Bone marrow (tissue), 2 donors: ENCODE results near the gene EPB41L4A.

Experiments
- DNase-seq, 2 donors: peaks; one replicate each; lab custom pipeline; 2025; lab: John Stamatoyannopoulos, UW

EPB41L4A gene

DNA sequence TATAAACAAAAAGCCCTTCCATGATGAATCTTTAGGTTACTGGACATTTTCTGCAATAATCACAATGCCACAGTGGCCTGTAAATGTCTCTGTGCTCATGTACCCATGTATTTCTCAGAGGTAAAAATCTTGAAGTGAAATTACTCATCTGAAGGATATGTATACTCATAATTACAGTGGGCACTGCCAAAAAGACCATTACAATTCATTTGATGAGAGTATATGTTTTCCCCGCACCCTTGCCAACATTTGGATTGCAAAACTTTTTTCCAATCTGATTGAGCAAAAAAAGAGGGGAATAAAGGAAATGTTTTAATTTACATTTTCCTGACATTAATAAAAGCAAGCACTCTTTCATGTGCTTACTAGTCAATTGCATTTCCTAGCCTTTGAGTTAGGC, 110.5 kb downstream of the EPB41L4A start:
- no peak for DNase-seq

DNA sequence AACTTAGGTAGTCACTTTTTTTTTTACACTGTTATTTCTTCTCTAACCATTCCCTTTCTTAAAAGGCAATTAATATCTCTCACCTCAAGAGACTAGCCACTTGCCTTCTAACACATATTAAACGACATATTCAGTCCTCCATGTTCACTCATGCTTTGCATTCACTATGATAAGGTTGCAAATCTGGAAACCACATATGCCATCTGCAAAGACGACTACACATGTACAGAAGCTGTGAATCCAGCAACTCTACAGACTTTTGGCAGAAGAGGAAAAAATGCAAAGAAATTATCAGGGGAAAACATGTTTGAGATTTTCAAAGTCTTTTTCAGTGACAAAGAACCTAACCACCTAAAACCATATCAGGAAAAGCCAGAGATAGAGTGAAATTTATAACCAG, 112.1 kb downstream of the EPB41L4A start:
- no peak for DNase-seq

DNA sequence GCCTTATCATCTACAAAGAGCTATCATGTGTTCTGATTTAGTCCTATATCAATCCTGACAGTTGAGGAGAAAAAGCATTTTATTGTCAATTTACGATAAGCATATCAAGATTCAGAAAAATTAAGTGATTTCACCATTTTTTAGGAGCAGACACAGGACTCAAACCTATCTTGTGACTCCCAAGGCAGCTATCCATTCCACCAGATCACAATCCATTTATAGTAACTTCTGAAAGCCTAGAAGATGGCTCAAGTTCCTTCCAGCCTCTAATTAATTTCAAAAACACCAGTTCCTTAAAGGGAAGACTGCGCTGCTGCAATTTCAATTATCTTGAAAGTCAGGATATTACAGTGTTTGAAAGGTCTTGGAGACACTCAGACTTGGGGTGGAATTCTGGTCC, 114.3 kb downstream of the EPB41L4A start:
- DNase-seq = no peak

DNA sequence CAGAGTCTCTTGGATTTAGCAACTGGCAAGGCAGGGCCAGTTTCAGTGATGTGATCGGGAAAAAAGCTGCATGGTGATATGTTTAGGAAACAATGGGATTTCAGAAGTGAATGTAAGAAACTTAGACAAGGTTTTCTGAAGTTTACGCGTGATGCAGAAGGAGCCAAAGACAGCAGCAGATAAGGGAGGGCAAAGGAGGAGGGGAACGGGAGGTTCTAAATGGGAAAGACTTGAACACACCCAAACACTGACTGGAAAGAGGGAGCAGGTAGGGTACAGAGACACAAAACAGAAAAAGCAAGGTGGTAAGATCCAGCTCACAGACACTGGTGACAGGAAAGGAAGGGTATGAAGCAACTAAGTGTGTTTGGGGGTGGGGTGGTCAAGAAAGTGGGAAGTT, 115.4 kb downstream of the EPB41L4A start:
- no peak for DNase-seq

DNA sequence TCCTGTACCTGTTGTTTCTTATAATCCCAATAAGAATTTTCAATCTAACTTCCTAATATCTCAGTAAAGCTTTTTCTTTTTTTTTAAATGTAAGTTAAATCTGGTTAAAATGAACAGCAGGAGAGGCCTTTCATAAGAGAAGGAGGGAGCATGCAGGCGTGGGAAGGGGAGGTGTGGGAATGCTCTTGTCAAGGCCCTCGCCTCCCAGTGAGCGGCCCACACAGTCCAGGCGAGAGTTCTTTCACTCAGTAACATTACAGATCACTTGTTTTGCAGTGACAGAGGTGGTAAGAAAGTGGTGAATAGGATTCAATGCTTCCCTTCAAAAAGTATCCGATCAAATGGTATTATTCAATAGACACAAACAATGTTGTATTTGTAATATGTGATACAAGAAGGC, 125.0 kb downstream of the EPB41L4A start:
- DNase-seq = no peak

DNA sequence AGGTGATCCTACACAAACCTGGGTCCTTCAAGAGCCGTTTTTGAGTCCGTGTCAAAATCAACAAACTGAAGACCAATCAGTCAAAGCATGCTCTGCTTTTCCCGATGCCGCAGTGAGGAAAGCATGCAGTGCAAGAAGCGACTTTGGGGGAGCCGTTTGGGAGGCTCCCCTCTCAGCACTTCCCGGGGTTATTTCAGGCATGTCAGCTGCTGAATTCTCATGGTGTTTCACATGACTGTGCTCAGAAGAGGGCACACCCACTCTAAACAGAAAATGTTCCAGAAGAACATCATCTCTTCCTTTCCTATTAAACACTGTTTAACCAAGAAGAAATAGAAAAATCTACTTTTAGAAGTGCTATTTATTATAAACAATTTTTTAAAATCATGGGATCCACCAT, 125.5 kb downstream of the EPB41L4A start:
- DNase-seq = no peak

DNA sequence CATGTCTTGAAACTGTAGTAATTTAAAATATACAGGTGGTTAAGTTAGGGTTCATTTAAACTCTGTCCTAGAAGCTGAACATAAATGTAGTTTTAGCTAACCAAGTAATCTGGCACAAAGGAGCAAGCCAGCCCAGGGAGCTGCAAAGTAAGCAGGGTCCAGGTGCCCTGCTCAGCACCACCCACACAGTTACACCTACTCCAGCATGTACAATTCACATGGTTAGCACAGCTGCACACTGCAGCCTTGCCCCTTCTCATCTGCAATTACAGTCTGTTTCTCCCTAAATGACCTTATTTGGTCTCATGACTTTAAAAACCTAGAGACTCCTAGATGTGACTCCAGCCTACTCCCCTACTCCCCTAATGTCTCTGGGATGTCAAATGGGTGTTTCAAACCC, 128.4 kb downstream of the EPB41L4A start:
- no peak for DNase-seq

DNA sequence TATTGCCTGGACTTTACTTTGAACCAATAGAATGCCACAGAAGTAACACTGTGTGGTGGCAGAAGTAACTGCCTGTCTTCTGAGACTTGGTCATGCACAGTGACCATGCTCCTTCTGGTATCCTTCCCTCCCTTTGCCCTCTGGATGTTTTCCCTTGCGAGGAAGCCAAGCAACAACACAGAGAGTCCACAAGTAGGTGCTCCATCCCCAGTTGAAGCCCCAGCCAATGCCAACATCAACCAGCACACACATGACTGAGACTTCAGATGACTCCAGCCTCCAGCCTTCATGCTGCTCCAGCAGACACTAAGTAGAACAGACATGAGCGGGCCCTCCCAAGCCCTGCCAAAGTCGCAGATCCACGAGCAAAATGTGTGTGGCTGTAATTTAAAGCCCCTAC, 129.6 kb downstream of the EPB41L4A start:
- no peak for DNase-seq

DNA sequence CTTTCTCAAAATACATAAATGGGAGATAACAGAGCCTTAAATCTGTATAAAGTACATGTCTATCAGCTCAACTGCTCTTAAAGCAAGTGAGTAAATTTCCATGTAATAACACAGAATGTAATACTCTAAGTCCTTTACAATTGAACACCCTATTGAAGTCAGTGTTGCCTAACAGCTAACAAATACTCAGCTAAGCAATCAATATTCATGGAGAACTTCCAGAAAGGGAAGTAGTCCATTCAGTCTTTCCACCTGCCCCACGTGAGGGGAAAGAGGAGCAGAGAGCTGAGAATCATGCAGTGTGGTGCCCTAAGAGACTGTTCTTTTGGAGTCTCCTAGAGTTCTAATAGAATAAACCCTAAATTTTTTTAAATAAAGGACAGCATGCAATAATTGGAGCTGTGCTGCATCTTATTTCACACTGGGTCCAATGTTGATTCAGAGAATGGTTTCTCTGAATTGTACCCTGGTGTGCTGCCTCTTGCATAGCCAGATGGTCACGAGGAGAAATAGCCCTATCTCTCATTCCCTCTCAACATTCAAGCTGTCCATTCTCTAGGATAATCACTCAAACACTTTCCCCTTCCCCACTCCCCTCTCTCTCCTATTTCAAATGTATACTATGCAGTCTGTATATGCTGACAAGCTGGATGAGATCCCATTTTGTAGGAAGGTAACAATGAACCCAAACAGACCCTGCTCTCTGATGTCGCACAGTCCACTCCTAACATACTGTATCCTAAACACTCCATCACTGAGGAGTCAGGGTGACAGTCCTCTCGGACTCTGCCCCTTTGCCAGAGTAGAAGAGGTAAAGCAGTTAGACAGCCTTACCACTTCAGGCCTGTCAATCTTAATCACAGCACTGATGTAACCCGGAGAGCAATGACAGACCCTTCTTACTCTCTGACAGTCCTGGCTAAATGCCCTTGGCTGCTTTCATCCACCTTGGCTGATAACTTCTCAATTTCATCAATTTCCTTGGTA, 134.8 kb downstream of the EPB41L4A start:
- DNase-seq = no peak

DNA sequence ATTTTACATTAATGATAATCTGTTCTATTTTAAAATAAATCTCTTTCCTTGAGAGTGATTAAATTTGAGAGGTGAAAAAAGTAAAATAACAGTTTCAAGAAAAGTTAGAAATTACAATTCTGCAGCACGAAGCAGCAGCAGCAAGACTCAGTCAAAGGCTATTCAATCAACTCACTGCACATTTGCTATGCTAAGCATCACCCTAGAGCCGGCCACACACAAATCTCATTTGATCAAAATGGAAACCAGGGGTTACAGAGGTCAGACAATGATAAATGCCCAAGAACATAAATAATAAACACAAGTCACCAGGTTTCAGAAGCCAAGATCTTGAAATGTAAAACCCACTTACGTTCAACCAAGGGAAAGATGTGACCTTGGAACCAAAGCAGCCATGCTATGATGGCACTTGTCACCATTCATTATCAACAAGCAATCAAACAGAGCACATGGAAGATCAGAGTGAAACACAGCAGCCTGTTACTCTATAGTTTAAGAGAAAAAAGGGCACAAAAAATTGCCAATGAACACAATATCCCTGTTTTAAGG, 136.0 kb downstream of the EPB41L4A start:
- no peak for DNase-seq

DNA sequence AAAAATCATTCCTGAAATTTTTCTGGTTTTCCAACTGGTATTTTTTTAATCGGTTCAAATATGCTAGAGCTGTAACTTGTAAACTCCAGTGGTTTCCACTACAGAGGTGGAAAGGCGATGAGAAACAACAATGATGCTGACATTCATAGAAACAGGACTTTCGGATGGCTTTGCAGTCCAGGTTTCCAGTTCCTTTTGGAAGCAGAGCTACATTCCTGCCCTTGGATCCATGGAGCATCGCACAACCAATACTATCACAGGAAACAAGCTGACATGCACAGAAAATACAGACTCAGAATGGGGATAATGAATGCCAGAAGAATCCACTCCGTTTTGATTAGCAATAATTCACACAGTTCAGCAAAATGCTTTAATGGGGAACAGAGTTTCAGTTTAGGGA, 140.0 kb downstream of the EPB41L4A start:
- no peak for DNase-seq

DNA sequence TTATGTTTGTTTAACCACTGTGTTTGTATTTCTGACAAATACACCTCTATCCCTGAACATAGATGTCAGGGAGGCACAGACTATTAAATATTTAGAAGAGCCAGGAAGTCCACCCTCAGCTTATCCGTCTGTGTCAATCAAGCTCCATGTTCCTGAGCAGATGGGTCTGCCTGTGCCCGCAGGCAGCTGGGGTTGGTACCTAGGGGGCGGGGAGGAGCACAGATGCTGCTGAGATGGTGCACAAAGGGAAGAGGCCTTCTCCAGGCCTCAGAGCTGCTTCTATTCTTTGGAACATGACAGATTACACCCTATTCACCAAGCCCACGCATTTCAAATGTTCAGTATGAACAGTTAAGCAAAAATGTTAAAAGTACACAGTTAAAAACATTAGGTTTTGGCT, 142.1 kb downstream of the EPB41L4A start:
- DNase-seq = no peak

DNA sequence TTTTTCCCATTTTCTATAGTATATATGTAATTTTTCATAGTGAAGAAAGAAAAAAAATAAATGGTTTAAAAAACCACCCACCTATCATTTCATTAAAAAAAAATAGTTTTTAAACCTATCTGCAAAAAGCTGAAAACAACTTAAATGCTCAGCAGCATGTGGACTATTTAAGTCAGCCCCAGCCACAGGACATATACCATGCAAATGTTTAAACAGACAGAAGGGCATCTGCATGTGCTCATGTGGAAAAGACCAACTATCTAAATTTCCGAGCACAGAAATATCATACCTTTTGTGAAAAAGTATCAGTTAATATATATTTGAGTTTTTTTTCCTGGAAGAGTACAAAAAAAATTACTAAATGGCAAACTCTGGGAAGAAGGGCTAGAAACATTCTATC, 143.4 kb downstream of the EPB41L4A start:
- no peak for DNase-seq

DNA sequence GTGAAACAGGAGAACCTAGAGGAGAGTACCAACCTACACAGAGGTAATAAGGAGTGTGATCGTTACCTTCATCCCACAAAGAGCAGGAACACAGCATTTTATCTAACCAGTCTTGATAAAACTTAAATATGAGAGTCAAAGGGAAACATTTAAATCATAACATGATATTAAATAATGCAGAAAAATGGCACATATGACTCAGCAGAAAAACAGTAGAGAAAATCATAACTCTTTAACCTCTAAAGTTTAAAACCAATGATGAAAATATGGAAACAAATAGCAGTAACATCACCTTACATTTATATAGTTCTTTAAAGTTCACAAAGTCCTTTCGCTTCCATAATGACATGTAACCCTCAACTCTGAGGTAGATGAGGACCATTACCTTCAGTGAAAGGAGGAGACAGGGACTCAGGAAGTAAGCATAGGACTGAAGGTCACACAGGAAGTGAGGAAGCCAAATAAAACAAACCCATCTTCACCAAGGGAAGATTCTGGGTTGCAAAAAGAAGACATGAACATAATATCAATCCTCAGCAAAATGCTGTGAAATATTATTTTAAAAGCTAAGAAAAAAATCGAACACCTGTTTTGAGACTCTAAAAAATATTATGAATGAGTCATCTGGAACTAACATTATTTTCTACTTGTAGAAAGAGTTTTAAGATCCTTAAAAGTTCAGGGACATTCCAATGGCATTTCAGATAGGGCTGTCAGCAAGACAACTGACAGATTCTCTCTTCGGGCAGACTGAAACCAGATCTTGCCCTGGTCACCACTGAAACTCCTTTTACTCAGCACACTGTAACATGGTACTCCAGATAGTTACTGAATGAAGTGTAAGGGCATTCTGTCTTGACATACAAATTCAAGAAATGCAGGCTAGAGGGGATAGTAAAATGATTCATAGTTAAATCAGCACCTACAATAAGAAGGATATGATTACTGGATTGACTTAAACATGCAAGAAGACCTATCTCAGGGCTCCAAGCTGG, 148.5 kb downstream of the EPB41L4A start:
- no peak for DNase-seq

DNA sequence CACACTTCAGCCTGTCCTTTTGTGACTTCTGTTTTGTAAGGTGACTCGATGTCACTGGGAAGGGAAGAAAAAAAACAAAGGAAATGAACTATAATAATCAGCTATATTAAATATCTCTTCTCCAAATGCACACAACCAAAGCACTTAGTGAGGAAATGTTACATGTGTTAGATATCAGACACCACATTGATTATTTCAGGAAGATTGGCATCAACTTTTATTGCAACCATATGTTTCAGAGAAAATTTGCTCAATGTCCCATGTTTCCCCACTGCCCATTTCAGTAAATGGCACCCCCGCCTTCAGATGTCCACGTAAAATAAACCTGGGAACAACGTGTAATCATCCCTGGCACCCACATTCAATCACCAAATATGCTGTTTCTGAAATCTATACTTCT, 151.8 kb downstream of the EPB41L4A start:
- DNase-seq = no peak

DNA sequence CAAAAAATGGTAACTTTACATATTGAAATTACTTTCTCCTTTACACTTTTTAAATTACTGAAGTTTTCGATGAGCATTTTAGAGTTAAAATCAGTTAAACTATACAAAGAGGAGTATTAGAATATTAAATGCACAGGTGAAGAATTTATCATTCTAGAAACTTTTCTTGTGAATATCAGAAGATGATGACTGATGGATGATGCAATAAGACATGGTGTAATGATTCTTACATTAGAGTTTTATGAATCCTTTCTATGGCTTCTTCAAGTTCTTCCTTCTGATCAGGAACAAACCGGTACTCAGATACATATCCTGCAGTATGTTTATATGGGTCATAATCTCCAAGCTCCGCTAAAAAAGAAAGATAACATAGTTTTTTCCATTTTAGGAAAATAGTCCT, 154.4 kb downstream of the EPB41L4A start:
- no peak for DNase-seq

DNA sequence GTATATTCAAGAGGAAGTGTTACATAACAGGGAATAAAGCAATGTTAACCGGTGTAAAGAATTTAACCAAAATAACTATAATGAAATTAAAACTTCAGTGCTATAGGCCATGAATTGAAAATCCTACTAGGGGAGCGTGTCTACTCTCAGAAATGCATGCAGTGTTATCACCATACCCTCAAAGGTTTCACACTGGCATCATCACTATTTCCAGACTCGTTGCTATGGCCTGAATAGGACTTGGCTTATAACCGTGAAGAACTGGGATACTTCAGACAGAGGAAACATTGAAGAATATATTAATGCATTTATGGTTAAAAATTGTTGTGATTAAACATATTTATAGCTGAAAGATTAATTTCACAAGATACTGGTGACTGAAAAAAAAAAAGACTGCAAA, 154.9 kb downstream of the EPB41L4A start:
- no peak for DNase-seq

DNA sequence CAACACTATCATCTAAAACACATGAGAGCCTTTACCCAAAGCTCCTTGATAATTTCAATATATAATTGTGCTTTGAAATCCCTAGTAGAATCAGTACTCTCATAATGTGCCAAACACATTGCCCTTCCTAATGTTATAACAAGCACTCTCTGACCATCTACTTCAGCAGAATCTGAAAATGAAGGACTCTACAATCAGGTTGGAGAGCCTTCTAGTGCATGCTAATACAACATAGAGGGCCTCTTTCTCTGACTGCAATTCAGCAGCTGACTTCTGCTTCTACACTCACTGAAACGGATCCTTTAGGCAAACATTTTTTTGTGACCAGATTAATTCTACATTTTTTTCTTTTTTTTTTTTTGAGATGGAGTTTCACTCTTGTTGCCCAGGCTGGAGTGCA, 155.6 kb downstream of the EPB41L4A start:
- no peak for DNase-seq

DNA sequence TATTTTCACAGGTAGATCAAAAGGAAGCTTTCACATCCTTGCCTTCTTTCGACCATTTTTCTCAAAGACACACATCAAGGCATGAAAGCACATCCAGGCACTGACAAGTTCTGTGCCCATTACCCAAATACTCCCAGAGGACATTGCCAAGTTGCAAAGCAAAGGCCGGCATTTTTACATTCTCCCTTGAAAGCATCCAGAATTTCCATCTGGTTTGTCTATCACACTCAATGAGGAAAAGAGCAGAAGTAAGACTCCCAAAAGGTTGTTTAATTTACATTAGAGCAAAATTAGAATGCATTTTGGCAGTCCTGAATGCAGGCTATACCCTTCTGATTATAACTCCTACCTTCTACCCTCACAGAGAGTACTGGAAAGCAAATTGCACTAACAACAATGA, 160.5 kb downstream of the EPB41L4A start:
- DNase-seq = no peak

DNA sequence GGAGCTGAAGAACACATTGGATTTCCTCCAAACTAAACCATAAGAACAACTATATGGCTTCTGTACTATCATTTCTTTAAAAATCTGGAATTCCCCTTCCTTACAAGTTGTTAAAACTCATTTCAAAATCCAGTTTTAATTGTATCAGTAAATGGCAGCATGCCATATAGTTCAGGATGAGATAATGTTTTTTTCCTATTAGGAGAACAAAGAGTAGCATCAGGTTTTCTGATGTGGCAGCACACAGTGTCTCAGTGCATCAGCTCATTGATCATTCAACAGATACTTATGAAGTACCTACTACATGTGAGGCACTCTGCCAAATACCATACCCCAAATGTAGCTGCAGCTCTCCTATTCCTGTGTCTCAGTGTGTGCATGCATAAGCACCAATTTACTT, 161.1 kb downstream of the EPB41L4A start:
- no peak for DNase-seq

DNA sequence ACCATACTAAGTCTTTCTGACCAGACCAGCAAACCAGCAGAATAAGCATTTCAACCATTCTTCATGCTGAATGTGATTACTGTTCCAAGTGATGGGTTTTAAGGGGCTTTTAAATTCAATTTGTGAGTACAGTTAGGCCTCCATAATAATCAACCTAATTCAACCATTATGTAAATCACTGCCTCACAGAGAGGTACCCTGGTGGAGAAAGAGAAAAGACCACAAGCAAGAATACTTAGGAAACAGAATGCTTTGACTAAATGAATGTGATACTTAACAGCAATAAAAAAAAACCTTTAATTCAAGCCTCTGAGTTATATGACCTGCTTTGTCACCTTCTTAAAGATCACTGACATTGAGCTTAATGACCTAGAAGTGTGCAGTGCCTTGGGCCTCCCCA, 162.1 kb downstream of the EPB41L4A start:
- DNase-seq = no peak

DNA sequence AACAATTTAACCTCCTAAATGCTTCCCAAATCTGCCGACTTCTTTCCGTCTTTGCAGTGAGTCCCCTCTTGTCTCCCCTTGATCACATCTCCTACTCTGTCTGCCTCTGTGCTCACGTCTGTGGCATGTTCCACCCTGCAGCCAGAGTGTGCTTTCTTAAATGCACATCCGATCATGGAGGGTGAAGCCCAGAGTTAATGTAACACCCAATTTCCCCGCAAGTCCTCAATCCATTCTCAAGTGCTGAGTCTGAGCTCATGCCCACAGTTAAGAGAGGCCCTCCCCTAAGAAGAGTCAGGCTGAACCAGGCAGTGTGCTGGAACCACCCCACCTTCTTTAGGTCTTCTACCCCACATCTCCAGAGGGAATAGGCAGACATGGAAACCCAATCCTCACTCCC, 164.8 kb downstream of the EPB41L4A start:
- DNase-seq = no peak
